Endothelial cell of umbilical vein (primary cell): ENCODE results near the gene GLI1. TPM values are rescaled to one million over a fixed set of nuclear protein-coding genes. Genes with fewer than 3 reads are reported as not detected.

Experiments used
- BruUV-seq: library from RNA; stranded (reverse); fragments of 400-500 nt; replicated peaks from 2 replicates; lab custom pipeline; 2021; lab: Mats Ljungman, UMichigan
- CTCF ChIA-PET: fragments of 300-600, 350-600 bp; sonication (Branson Sonifier 250); formaldehyde crosslinking; loops from one replicate; lab custom pipeline; 2021; ENCODE audit warnings: antibody characterized with exemption, inconsistent platforms; lab: Charles Lee
- POLR2A ChIA-PET: fragments of 300-600, 350-600 bp; sonication (Branson Sonifier 250); formaldehyde crosslinking; loops from one replicate; lab custom pipeline; 2021; ENCODE audit warnings: antibody characterized with exemption, inconsistent platforms; lab: Charles Lee
- DNase-seq: peaks from one replicate; pipeline ENCODE4 v3.0.0-alpha.2; 2011; ENCODE audit warnings: low read depth, low spot score
- FAIRE-seq: peaks from 2 replicates; lab custom pipeline; 2011; peaks lifted over from hg19 to GRCh38; lab: Jason Lieb, UNC
- H2AFZ ChIP-seq: 2 replicates; pipeline ENCODE4 v1.6.0; 2012; ENCODE audit warnings: low read depth, low read length, control low read depth, inconsistent platforms
- H3K27ac ChIP-seq: 2 replicates; pipeline ENCODE4 v1.5.1; 2011; ENCODE audit warnings: low read depth, mild to moderate bottlenecking, control low read depth, low read length, moderate library complexity; ENCODE audit not compliant: insufficient read depth
- H3K27me3 ChIP-seq, 2 experiments: 2 replicates each; pipeline versions ENCODE4 v1.6.0 to v1.6.1; 2011; ENCODE audit warnings: low read length in 2 of 2, mixed read lengths in 1 of 2; ENCODE audit not compliant: control insufficient read depth in 2 of 2, insufficient read depth in 2 of 2
- H3K36me3 ChIP-seq, 2 experiments: 2 replicates in 1 of 2; 3 replicates in 1 of 2; pipeline ENCODE4 v1.5.1; 2011; ENCODE audit warnings: low read length in 2 of 2, mild to moderate bottlenecking in 1 of 2, moderate library complexity in 1 of 2; ENCODE audit not compliant: control insufficient read depth in 2 of 2, insufficient read depth in 2 of 2; ENCODE audit errors: extremely low read depth in 1 of 2
- H3K4me1 ChIP-seq: 3 replicates; pipeline ENCODE4 v1.5.1; 2011; ENCODE audit warnings: mild to moderate bottlenecking, low read length; ENCODE audit not compliant: control insufficient read depth, insufficient read depth; ENCODE audit errors: extremely low read depth
- H3K4me2 ChIP-seq: 2 replicates; pipeline ENCODE4 v1.6.1; 2011; ENCODE audit warnings: low read length, control low read depth, mixed read lengths; ENCODE audit not compliant: insufficient read depth
- H3K4me3 ChIP-seq, 3 experiments: fragments of 200-600 bp in 1 of 3; sonication (generic), shearing (Covaris generic) in 1 of 3; replicated peaks in 1 of 3; 2 replicates each; pipeline ENCODE4 v1.5.1; 2011 to 2016; ENCODE audit warnings: control low read depth in 3 of 3, low read length in 3 of 3, mild to moderate bottlenecking in 2 of 3, inconsistent platforms in 1 of 3, low read depth in 1 of 3, moderate library complexity in 1 of 3; ENCODE audit not compliant: insufficient read depth in 1 of 3
- H3K79me2 ChIP-seq: 2 replicates; pipeline ENCODE4 v1.6.0; 2012; ENCODE audit warnings: low read length, inconsistent platforms; ENCODE audit not compliant: control insufficient read depth, insufficient read depth
- H3K9ac ChIP-seq: replicated peaks from 2 replicates; pipeline ENCODE3; 2011; ENCODE audit warnings: low read length, control low read depth; ENCODE audit not compliant: insufficient read depth; ENCODE audit errors: extremely low read depth
- H3K9me1 ChIP-seq: replicated peaks from 3 replicates; pipeline ENCODE4 v1.6.0; 2011; ENCODE audit warnings: mild to moderate bottlenecking, low read length; ENCODE audit not compliant: control insufficient read depth, insufficient read depth; ENCODE audit errors: extremely low read depth
- H3K9me3 ChIP-seq: replicated peaks from 2 replicates; pipeline ENCODE4 v1.5.1; 2012; ENCODE audit warnings: low read length, inconsistent platforms; ENCODE audit not compliant: control insufficient read depth, insufficient read depth
- H4K20me1 ChIP-seq: replicated peaks from 2 replicates; pipeline ENCODE3; 2011; ENCODE audit warnings: mild to moderate bottlenecking, low read length; ENCODE audit not compliant: control insufficient read depth, insufficient read depth; ENCODE audit errors: extremely low read depth
- EZH2 ChIP-seq: IDR thresholded peaks from 2 replicates; pipeline ENCODE4 v1.6.1; 2012; ENCODE audit warnings: borderline replicate concordance, low read depth, mild to moderate bottlenecking, moderate library complexity, low read length, inconsistent platforms; ENCODE audit not compliant: severe bottlenecking
- FOS ChIP-seq: IDR thresholded peaks from 2 replicates; pipeline ENCODE4 v1.6.1; 2011; ENCODE audit warnings: mild to moderate bottlenecking, low read length, moderate library complexity, borderline replicate concordance; ENCODE audit not compliant: insufficient read depth
- GATA2 ChIP-seq: IDR thresholded peaks from 2 replicates; pipeline ENCODE4 v1.7.0; 2011; ENCODE audit warnings: low read depth, mild to moderate bottlenecking, moderate library complexity, mixed read lengths, low read length; ENCODE audit not compliant: insufficient read length, insufficient read depth
- JUN ChIP-seq: IDR thresholded peaks from 2 replicates; pipeline ENCODE4 v1.6.1; 2011; ENCODE audit warnings: borderline replicate concordance, low read depth; ENCODE audit not compliant: insufficient read length, insufficient read depth
- MYC ChIP-seq: IDR thresholded peaks from one replicate; pipeline ENCODE4 v1.6.1; 2011; ENCODE audit warnings: mild to moderate bottlenecking, low read depth, low read length
- POLR2A ChIP-seq: IDR thresholded peaks from 2 replicates; pipeline ENCODE4 v1.6.1; 2012; ENCODE audit warnings: low read depth, mild to moderate bottlenecking, control low read depth, low read length
- POLR2AphosphoS5 ChIP-seq: IDR thresholded peaks from 2 replicates; pipeline ENCODE4 v1.6.1; 2012; ENCODE audit warnings: low read depth, mild to moderate bottlenecking, control low read depth, low read length, moderate library complexity; ENCODE audit not compliant: insufficient read depth
- dilution Hi-C: fragments of 300-500 bp; cut with MboI; formaldehyde crosslinking; loops from one replicate; pipeline ENCODE4 v1.15.0; 2019; ENCODE audit warnings: low sequenced_read_pairs; ENCODE audit not compliant: extremely low pct_ligation_motif_present
- intact Hi-C: fragments of 100-400 bp; cut with micrococcal nuclease; formaldehyde crosslinking; loops from one replicate; pipeline ENCODE4 v1.10.0; 2022
- polyA plus RNA-seq, 4 experiments: library from polyadenylated mRNA; depleted of rRNA in 3 of 4; stranded (reverse) in 3 of 4; unstranded in 1 of 4; fragments of >200 nt; gene quantifications; 2 replicates each; pipeline versions ENCODE4 v1.2.1 to v1.2.3, GENCODE V29; 2011 to 2012; ENCODE audit warnings: missing spikeins in 1 of 4
- total RNA-seq: library from RNA; stranded (reverse); gene quantifications from 2 replicates; pipeline ENCODE4 v1.2.3, GENCODE V29; 2021
- TF ChIP-seq, protein P1 (sequence below), 2 donors: IDR thresholded peaks; 1 replicate in 1 of 2; 2 replicates in 1 of 2; pipeline ENCODE4 v1.5.1; 2011; ENCODE audit warnings: low read length in 2 of 2, mild to moderate bottlenecking in 2 of 2, moderate library complexity in 2 of 2, control low read depth in 1 of 2, inconsistent platforms in 1 of 2, low read depth in 1 of 2; ENCODE audit not compliant: insufficient read depth in 1 of 2; ENCODE audit errors: extremely low read depth in 1 of 2
- TF ChIP-seq, protein P2 (sequence below): IDR thresholded peaks from 2 replicates; pipeline ENCODE4 v1.6.1; 2011; ENCODE audit not compliant: insufficient read depth, insufficient read length

Gene GLI1
- total and polyA plus RNA-seq, 2 donors (not counting 3 experiments of a cell fraction or from before 2014, with no cell fraction given) = 0.10 to 0.29 TPM

DNA sequence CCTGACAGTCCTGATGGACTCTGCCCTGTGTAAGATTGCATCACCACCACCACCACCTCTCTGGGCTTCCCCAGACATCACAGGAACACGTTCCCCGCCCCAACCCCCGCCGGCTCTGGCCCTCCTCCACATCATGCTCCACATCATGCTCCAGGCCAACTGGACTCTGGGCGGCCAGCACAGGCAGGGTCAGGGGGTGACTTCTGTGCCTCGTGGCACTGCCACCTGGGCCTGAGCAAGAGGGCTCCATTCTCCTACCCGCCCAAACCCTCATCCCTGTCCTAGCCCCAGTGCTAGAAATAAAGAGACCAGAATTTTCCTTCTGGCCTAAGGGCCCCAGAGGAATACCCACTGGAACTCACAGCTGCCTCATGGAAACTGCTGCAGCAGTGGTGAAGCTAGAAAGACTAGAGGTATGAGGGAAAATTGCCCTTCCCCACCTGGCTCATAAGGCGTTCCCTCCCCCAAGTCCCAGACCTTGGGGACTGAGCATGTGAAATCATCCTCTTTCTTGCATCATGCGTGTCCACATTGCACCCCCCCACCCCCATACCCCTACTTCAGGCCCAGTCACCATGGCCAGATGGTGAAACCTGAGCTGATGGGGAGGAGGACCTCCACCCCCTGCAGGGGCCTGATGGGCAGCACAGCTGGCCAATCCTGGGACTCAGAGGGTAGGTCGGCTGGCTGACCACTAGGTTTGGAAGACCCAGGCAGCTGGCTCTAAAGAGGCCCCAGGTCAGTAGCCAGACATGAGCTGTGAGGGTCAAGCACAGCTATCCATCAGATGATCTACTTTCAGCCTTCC, 4.8 kb upstream of the GLI1 start, which contains the start of gene INHBE:
TSS of gene INHBE (plus strand) at position 742 of the 808 bp plus-strand sequence. CDS start 230 bp downstream, outside the sequence.
- BruUV-seq = no TSS peak
- Histone ChIP-seq H3K4me2 (no peak within 1 kb of the TSS), H3K4me1 (peaks cover 11% of the 10 kb centered on the region), H3K9me3 (no peaks in the 10 kb centered on the region), H3K27me3 (no peaks in the 10 kb centered on the region), H2AFZ (peak within 1 kb of the TSS; percentile 9), H3K36me3 (no peaks in the 10 kb centered on the region), H4K20me1 (no peaks in the 10 kb centered on the region), H3K9me1 (no peaks in the 10 kb centered on the region), H3K27ac (no peak within 1 kb of the TSS), H3K4me3 (no peak within 1 kb of the TSS), H3K9ac (no peak within 1 kb of the TSS), H3K79me2 (no peaks in the 10 kb centered on the region)
- ChIA-PET POLR2A (no interaction called here), CTCF (interaction anchor here (0.7 to 7.9 kb wide), 13 partner anchors 10 to 212 kb away, joined by 3 to 394 read pairs (median 4); no protein-coding TSS in a partner anchor)
- TF ChIP-seq, protein P1, sequence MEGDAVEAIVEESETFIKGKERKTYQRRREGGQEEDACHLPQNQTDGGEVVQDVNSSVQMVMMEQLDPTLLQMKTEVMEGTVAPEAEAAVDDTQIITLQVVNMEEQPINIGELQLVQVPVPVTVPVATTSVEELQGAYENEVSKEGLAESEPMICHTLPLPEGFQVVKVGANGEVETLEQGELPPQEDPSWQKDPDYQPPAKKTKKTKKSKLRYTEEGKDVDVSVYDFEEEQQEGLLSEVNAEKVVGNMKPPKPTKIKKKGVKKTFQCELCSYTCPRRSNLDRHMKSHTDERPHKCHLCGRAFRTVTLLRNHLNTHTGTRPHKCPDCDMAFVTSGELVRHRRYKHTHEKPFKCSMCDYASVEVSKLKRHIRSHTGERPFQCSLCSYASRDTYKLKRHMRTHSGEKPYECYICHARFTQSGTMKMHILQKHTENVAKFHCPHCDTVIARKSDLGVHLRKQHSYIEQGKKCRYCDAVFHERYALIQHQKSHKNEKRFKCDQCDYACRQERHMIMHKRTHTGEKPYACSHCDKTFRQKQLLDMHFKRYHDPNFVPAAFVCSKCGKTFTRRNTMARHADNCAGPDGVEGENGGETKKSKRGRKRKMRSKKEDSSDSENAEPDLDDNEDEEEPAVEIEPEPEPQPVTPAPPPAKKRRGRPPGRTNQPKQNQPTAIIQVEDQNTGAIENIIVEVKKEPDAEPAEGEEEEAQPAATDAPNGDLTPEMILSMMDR (IDR thresholded peaks at IDR 0.05; ENCODE audit: extremely low read depth in 1 of 2, insufficient read depth in 1 of 2, low read depth in 1 of 2, low read length in 2 of 2) = no peak
- TF ChIP-seq EZH2 (no peak), FOS (no peak), MYC (no peak), GATA2 (no peak), POLR2A (no peak), POLR2AphosphoS5 (no peak), JUN (no peak)
- TF ChIP-seq, protein P2, sequence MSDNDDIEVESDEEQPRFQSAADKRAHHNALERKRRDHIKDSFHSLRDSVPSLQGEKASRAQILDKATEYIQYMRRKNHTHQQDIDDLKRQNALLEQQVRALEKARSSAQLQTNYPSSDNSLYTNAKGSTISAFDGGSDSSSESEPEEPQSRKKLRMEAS = no peak
- DNase-seq = no peak
- intact Hi-C loops = no loop called here
- FAIRE-seq = no peak
- dilution Hi-C loops = no loop called here
